Measurements from ENCODE around the gene RAC2.

DNA sequence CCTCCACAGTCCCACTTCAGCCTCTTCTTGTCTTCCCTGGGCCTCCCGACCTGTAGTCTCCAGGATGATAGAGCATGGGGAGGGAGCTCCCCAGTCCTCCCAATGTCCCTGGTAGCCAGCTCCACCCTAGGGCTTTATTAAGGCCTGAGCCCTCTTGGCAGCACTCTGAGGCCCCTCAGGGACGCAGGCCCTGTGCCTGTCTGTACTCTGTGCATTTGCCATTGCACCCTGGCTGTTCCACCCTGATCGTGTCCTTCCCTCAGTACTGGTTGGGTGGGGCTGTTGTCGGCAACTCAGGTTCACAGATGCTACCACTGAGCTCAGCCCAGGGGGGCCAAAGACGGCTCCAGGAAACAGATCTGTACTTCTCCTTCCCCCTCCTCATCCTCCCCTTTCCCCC lies 39.0 kb downstream of the RAC2 start:
- TF ChIP-seq, protein P1, sequence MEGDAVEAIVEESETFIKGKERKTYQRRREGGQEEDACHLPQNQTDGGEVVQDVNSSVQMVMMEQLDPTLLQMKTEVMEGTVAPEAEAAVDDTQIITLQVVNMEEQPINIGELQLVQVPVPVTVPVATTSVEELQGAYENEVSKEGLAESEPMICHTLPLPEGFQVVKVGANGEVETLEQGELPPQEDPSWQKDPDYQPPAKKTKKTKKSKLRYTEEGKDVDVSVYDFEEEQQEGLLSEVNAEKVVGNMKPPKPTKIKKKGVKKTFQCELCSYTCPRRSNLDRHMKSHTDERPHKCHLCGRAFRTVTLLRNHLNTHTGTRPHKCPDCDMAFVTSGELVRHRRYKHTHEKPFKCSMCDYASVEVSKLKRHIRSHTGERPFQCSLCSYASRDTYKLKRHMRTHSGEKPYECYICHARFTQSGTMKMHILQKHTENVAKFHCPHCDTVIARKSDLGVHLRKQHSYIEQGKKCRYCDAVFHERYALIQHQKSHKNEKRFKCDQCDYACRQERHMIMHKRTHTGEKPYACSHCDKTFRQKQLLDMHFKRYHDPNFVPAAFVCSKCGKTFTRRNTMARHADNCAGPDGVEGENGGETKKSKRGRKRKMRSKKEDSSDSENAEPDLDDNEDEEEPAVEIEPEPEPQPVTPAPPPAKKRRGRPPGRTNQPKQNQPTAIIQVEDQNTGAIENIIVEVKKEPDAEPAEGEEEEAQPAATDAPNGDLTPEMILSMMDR (conservative IDR thresholded peaks at IDR 0.05; ENCODE audit: low read depth, low read length) = no peak
- TF ChIP-seq EZH2phosphoT487 (IDR thresholded peaks at IDR 0.05; ENCODE audit: borderline replicate concordance, low read length) (no peak), EZH2 (IDR thresholded peaks at IDR 0.05; ENCODE audit: low read length, unreplicated experiment) (no peak)
